Stomach smooth muscle (tissue), 2 donors: ENCODE results near the gene RFPL1.

Experiments
- H3K27ac ChIP-seq: one replicate; pipeline ENCODE4 v1.7.0; 2013; ENCODE audit warnings: mild to moderate bottlenecking, low read length, inconsistent platforms
- H3K27me3 ChIP-seq, 2 donors: one replicate each; pipeline ENCODE4 v1.7.0; 2013; ENCODE audit warnings: low read length in 2 of 2; ENCODE audit not compliant: insufficient read depth in 2 of 2, control insufficient read depth in 1 of 2
- H3K36me3 ChIP-seq, 2 donors: one replicate each; pipeline ENCODE4 v1.7.0; 2013; ENCODE audit warnings: low read length in 2 of 2; ENCODE audit not compliant: control insufficient read depth in 2 of 2, insufficient read depth in 2 of 2
- H3K4me1 ChIP-seq: one replicate; pipeline ENCODE4 v1.7.0; 2013; ENCODE audit warnings: low read length; ENCODE audit not compliant: control insufficient read depth, insufficient read depth
- H3K4me3 ChIP-seq, 2 donors: one replicate each; pipeline ENCODE4 v1.7.0; 2013; ENCODE audit warnings: low read length in 2 of 2
- H3K9ac ChIP-seq, 2 donors: one replicate each; pipeline ENCODE4 v1.7.0; 2013; ENCODE audit warnings: low read length in 2 of 2, mild to moderate bottlenecking in 1 of 2
- H3K9me3 ChIP-seq, 2 donors: one replicate each; pipeline ENCODE4 v1.7.0; 2013; ENCODE audit warnings: low read length in 2 of 2; ENCODE audit not compliant: control insufficient read depth in 2 of 2
- donor health status: healthy.
- donor health status: Pancreatic carcinoma.

The RFPL1 gene

GRCh38 chr22:29442976-29443375 is 4.6 kb downstream of the RFPL1 start:
- Histone ChIP-seq H3K4me3 (no peak overlapping the region), H3K9me3 (no peaks in the 10 kb centered on the region), H3K27ac (no peak overlapping the region), H3K9ac (no peak overlapping the region), H3K36me3 (no peaks in the 10 kb centered on the region), H3K4me1 (no peaks in the 10 kb centered on the region), H3K27me3 (peaks cover 0 to 3% of the 10 kb centered on the region in 2 donors)

GRCh38 chr22:29443452-29443851 is 5.1 kb downstream of the RFPL1 start:
- Histone ChIP-seq H3K4me3 (no peak overlapping the region), H3K4me1 (no peaks in the 10 kb centered on the region), H3K9me3 (no peaks in the 10 kb centered on the region), H3K27ac (no peak overlapping the region), H3K36me3 (no peaks in the 10 kb centered on the region), H3K27me3 (peaks cover 0 to 3% of the 10 kb centered on the region in 2 donors), H3K9ac (no peak overlapping the region)

- Histone ChIP-seq H3K27ac (no peak overlapping the region), H3K9ac (no peak overlapping the region), H3K9me3 (no peaks in the 10 kb centered on the region), H3K4me1 (no peaks in the 10 kb centered on the region), H3K36me3 (no peaks in the 10 kb centered on the region), H3K4me3 (no peak overlapping the region), H3K27me3 (peaks cover 0 to 3% of the 10 kb centered on the region in 2 donors)
Observed at GRCh38 chr22:29443861-29444792, 5.7 kb downstream of the RFPL1 start.

GRCh38 chr22:29445508-29445907 is 7.1 kb downstream of the RFPL1 start:
- Histone ChIP-seq H3K9ac (no peak overlapping the region), H3K27me3 (peaks cover 0 to 3% of the 10 kb centered on the region in 2 donors), H3K4me1 (no peaks in the 10 kb centered on the region), H3K36me3 (no peaks in the 10 kb centered on the region), H3K4me3 (no peak overlapping the region), H3K27ac (no peak overlapping the region), H3K9me3 (no peaks in the 10 kb centered on the region)

GRCh38 chr22:29447906-29448305 is 9.5 kb downstream of the RFPL1 start:
- no peaks in the 10 kb centered on the region for H3K9me3 ChIP-seq
- peaks cover 0 to 3% of the 10 kb centered on the region in 2 donors for H3K27me3 ChIP-seq
- no peaks in the 10 kb centered on the region for H3K4me1 ChIP-seq
- H3K9ac ChIP-seq: no peak overlapping the region
- no peak overlapping the region for H3K27ac ChIP-seq
- H3K36me3 ChIP-seq: no peaks in the 10 kb centered on the region
- no peak overlapping the region for H3K4me3 ChIP-seq

- Histone ChIP-seq H3K36me3 (no peaks in the 10 kb centered on the region), H3K9ac (no peak overlapping the region), H3K27me3 (peaks cover 0 to 3% of the 10 kb centered on the region in 2 donors), H3K4me1 (peaks cover 2% of the 10 kb centered on the region), H3K4me3 (no peak overlapping the region), H3K9me3 (no peaks in the 10 kb centered on the region), H3K27ac (no peak overlapping the region)
Observed at GRCh38 chr22:29449296-29449875, 11.0 kb downstream of the RFPL1 start.

GRCh38 chr22:29450222-29450621 is 11.8 kb downstream of the RFPL1 start:
- Histone ChIP-seq H3K9ac (no peak overlapping the region), H3K27ac (no peak overlapping the region), H3K9me3 (no peaks in the 10 kb centered on the region), H3K27me3 (no peaks in the 10 kb centered on the region), H3K36me3 (no peaks in the 10 kb centered on the region), H3K4me1 (peaks cover 2% of the 10 kb centered on the region), H3K4me3 (no peak overlapping the region)

- H3K4me1 ChIP-seq: peaks cover 2% of the 10 kb centered on the region
- no peak overlapping the region for H3K9ac ChIP-seq
- no peaks in the 10 kb centered on the region for H3K27me3 ChIP-seq
- H3K4me3 ChIP-seq: no peak overlapping the region
- H3K9me3 ChIP-seq: no peaks in the 10 kb centered on the region
- no peak overlapping the region for H3K27ac ChIP-seq
- no peaks in the 10 kb centered on the region for H3K36me3 ChIP-seq
Observed at GRCh38 chr22:29451863-29452262, 13.5 kb downstream of the RFPL1 start.

- Histone ChIP-seq H3K9ac (no peak overlapping the region), H3K4me3 (no peak overlapping the region), H3K27ac (no peak overlapping the region), H3K4me1 (peaks cover 2% of the 10 kb centered on the region), H3K9me3 (no peaks in the 10 kb centered on the region), H3K27me3 (peaks cover 0 to 3% of the 10 kb centered on the region in 2 donors), H3K36me3 (no peaks in the 10 kb centered on the region)
Observed at GRCh38 chr22:29454276-29454675, 15.9 kb downstream of the RFPL1 start.

- H3K27me3 ChIP-seq: peaks cover 0 to 3% of the 10 kb centered on the region in 2 donors
- peaks cover 2% of the 10 kb centered on the region for H3K4me1 ChIP-seq
- H3K27ac ChIP-seq: no peak overlapping the region
- H3K4me3 ChIP-seq: no peak overlapping the region
- no peaks in the 10 kb centered on the region for H3K36me3 ChIP-seq
- H3K9ac ChIP-seq: no peak overlapping the region
- H3K9me3 ChIP-seq: no peaks in the 10 kb centered on the region
Observed at GRCh38 chr22:29456211-29456671, 17.9 kb downstream of the RFPL1 start.

- Histone ChIP-seq H3K36me3 (no peaks in the 10 kb centered on the region), H3K27ac (no peak overlapping the region), H3K9ac (no peak overlapping the region), H3K4me3 (no peak overlapping the region), H3K4me1 (peaks cover 2% of the 10 kb centered on the region), H3K27me3 (peaks cover 0 to 3% of the 10 kb centered on the region in 2 donors), H3K9me3 (no peaks in the 10 kb centered on the region)
Observed at GRCh38 chr22:29457730-29458129, 19.3 kb downstream of the RFPL1 start.
